Ishikawa (cell line): Measurements from ENCODE around the gene RPGRIP1.

Experiments
- CEBPB ChIP-seq: IDR thresholded peaks from 2 replicates; pipeline ENCODE4 v1.6.1; 2012
- CREB1 ChIP-seq: IDR thresholded peaks from 2 replicates; pipeline ENCODE4 v1.6.1; 2012; ENCODE audit warnings: low read depth
- EGR1 ChIP-seq: IDR thresholded peaks from 2 replicates; pipeline ENCODE4 v1.6.1; 2012
- EP300 ChIP-seq: IDR thresholded peaks from 2 replicates; pipeline ENCODE4 v1.6.1; 2012; ENCODE audit warnings: borderline replicate concordance
- FOXM1 ChIP-seq: IDR thresholded peaks from 2 replicates; pipeline ENCODE4 v1.6.1; 2012; ENCODE audit warnings: low read depth, borderline replicate concordance
- MAX ChIP-seq: IDR thresholded peaks from 2 replicates; pipeline ENCODE4 v1.6.1; 2012
- NFIC ChIP-seq: IDR thresholded peaks from 2 replicates; pipeline ENCODE4 v1.6.1; 2012
- RAD21 ChIP-seq: IDR thresholded peaks from 2 replicates; pipeline ENCODE4 v1.6.1; 2012; ENCODE audit warnings: low read depth
- REST ChIP-seq: IDR thresholded peaks from 2 replicates; pipeline ENCODE4 v1.6.1; 2012; ENCODE audit warnings: low read depth, mild to moderate bottlenecking
- TAF1 ChIP-seq: IDR thresholded peaks from 2 replicates; pipeline ENCODE4 v1.6.1; 2012; ENCODE audit warnings: low read depth, mild to moderate bottlenecking
- TCF12 ChIP-seq: IDR thresholded peaks from 2 replicates; pipeline ENCODE4 v1.6.1; 2012; ENCODE audit warnings: low read depth
- TEAD4 ChIP-seq: IDR thresholded peaks from 2 replicates; pipeline ENCODE4 v1.6.1; 2012
- USF1 ChIP-seq: IDR thresholded peaks from 2 replicates; pipeline ENCODE4 v1.6.1; 2012
- YY1 ChIP-seq: IDR thresholded peaks from 2 replicates; pipeline ENCODE4 v1.6.1; 2012; ENCODE audit warnings: low read depth
- ZBTB7A ChIP-seq: IDR thresholded peaks from 2 replicates; pipeline ENCODE4 v1.6.1; 2012; ENCODE audit warnings: low read depth

Gene RPGRIP1

GRCh38 chr14:21244544-21244943 is 35.3 kb upstream of the RPGRIP1 start:
- no peak for TF ChIP-seq YY1
- no peak for TF ChIP-seq TAF1
- no peak for TF ChIP-seq ZBTB7A
- TF ChIP-seq MAX = no peak
- TF ChIP-seq EP300 = no peak
- no peak for TF ChIP-seq USF1
- TF ChIP-seq RAD21 = no peak
- no peak for TF ChIP-seq CREB1
- TF ChIP-seq NFIC = no peak
- TF ChIP-seq CEBPB = no peak
- TF ChIP-seq TCF12 = no peak
- TF ChIP-seq TEAD4 = no peak

GRCh38 chr14:21245813-21246212 is 34.1 kb upstream of the RPGRIP1 start:
- TF ChIP-seq ZBTB7A = no peak
- no peak for TF ChIP-seq YY1

GRCh38 chr14:21248338-21248737 is 31.5 kb upstream of the RPGRIP1 start:
- no peak for TF ChIP-seq TEAD4

- TF ChIP-seq MAX = no peak
- no peak for TF ChIP-seq USF1
- TF ChIP-seq EP300 = no peak
- TF ChIP-seq CREB1 = no peak
- TF ChIP-seq FOXM1 = no peak
- TF ChIP-seq EGR1 = no peak
- TF ChIP-seq TEAD4 = no peak
- TF ChIP-seq ZBTB7A = no peak
- TF ChIP-seq RAD21 = no peak
- no peak for TF ChIP-seq CEBPB
- TF ChIP-seq TAF1 = no peak
- no peak for TF ChIP-seq REST
- no peak for TF ChIP-seq TCF12
- TF ChIP-seq YY1 = no peak
- no peak for TF ChIP-seq NFIC
Measured at GRCh38 chr14:21248739-21249411, 31.0 kb upstream of the RPGRIP1 start.

GRCh38 chr14:21251215-21251614 is 28.7 kb upstream of the RPGRIP1 start:
- TF ChIP-seq YY1 (no peak), RAD21 (no peak), EGR1 (no peak), CEBPB (no peak), REST (no peak), USF1 (no peak), NFIC (no peak), TEAD4 (no peak), FOXM1 (no peak), CREB1 (no peak), ZBTB7A (no peak), TAF1 (no peak), MAX (no peak), EP300 (no peak), TCF12 (no peak)

GRCh38 chr14:21252149-21252548 is 27.7 kb upstream of the RPGRIP1 start:
- TF ChIP-seq EGR1 = no peak
- TF ChIP-seq CREB1 = no peak
- TF ChIP-seq TCF12 = no peak
- no peak for TF ChIP-seq NFIC
- no peak for TF ChIP-seq EP300
- no peak for TF ChIP-seq YY1
- no peak for TF ChIP-seq REST
- TF ChIP-seq RAD21 = no peak
- no peak for TF ChIP-seq TAF1
- TF ChIP-seq MAX = no peak
- TF ChIP-seq FOXM1 = no peak
- no peak for TF ChIP-seq ZBTB7A
- no peak for TF ChIP-seq TEAD4
